ENCODE measurements around the gene CHD2. TPM values are rescaled to one million over a fixed set of nuclear protein-coding genes. Genes with fewer than 3 reads are reported as not detected.

Gene CHD2
- total RNA-seq, 1 experiment from 2014 or later, result 120 TPM

GRCh38 chr15:93046120-93046519 is 146.0 kb downstream of the CHD2 start:
- H3K4me2 ChIP-seq, result no peak overlapping the region
- H3F3A ChIP-seq (ENCODE audit: insufficient read depth, low read depth), result no peaks in the 10 kb centered on the region
- H3K4me1 ChIP-seq (replicated peaks; ENCODE audit: insufficient read depth), result no peaks in the 10 kb centered on the region
- H3K4me3 ChIP-seq, result no peak overlapping the region
- CTCF ChIA-PET, result no interaction called here
- POLR2A ChIA-PET (ENCODE audit: unreplicated experiment), result no interaction called here
- no peaks in the 10 kb centered on the region; the same call in 1 of the 2 replicates for H3K9me3 ChIP-seq (ENCODE audit: insufficient read depth, low read depth)
- TF ChIP-seq EZH2 (IDR thresholded peaks at IDR 0.05; ENCODE audit: low read depth) (no peak), CTCF (conservative IDR thresholded peaks at IDR 0.05) (no peak)
- no peak overlapping the region for H3K27ac ChIP-seq
- no peak overlapping the region for H2AFZ ChIP-seq
- H3K9me2 ChIP-seq (ENCODE audit: insufficient read depth), result no peaks in the 10 kb centered on the region
- H3K27me3 ChIP-seq (ENCODE audit: insufficient read depth, low read depth), result no peaks in the 10 kb centered on the region
- no peaks in the 10 kb centered on the region for H3K79me2 ChIP-seq (ENCODE audit: low read depth)
- H4K20me1 ChIP-seq (ENCODE audit: insufficient read depth), result no peaks in the 10 kb centered on the region
- intact Hi-C loops (cut with micrococcal nuclease; ENCODE audit: unreplicated experiment), result loop anchor here (5.0 kb wide), 1 partner anchor 399 kb away; no protein-coding TSS in a partner anchor
- no peak for DNase-seq
- H3K36me3 ChIP-seq (ENCODE audit: low read depth), result no peaks in the 10 kb centered on the region
- no TSS peak for BruUV-seq (replicated peaks)

DNA sequence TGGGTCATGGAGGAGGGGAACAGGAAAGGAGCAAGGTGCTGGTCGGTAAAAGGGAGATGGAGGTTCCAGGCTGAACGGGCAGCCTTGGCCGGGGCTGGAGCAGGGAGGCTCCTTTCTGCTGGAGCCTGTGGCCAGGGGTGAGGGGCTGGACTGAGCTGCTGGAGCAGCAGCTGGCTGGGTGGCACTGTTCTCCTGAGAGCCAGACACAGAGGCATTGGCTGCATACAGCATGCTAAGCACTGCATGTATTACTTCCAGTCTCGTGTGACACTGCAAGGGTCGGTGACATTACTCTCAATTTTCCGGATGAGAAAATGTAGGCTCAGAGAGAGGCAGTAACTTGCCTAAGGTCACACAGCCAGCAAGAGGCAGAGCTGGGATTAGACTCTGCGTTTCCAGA is 146.6 kb downstream of the CHD2 start:
- no peaks in the 10 kb centered on the region for H3K27me3 ChIP-seq (ENCODE audit: insufficient read depth, low read depth)
- H3K4me1 ChIP-seq (replicated peaks; ENCODE audit: insufficient read depth), result no peaks in the 10 kb centered on the region
- ChIA-PET CTCF (no interaction called here), POLR2A (ENCODE audit: unreplicated experiment) (no interaction called here)
- no peak for DNase-seq
- no TSS peak for BruUV-seq (replicated peaks)
- H3K9me3 ChIP-seq (ENCODE audit: insufficient read depth, low read depth), result no peaks in the 10 kb centered on the region; the same call in 1 of the 2 replicates
- intact Hi-C loops (cut with micrococcal nuclease; ENCODE audit: unreplicated experiment), result loop anchor here (5.0 kb wide), 1 partner anchor 399 kb away; no protein-coding TSS in a partner anchor
- H3F3A ChIP-seq (ENCODE audit: insufficient read depth, low read depth), result no peaks in the 10 kb centered on the region
- H3K79me2 ChIP-seq (ENCODE audit: low read depth), result no peaks in the 10 kb centered on the region
- TF ChIP-seq CTCF (conservative IDR thresholded peaks at IDR 0.05), result no peak
- TF ChIP-seq EZH2 (IDR thresholded peaks at IDR 0.05; ENCODE audit: low read depth), result no peak
- no peak overlapping the region for H3K4me2 ChIP-seq
- no peaks in the 10 kb centered on the region for H3K9me2 ChIP-seq (ENCODE audit: insufficient read depth)
- no peak overlapping the region for H3K27ac ChIP-seq
- no peaks in the 10 kb centered on the region for H3K36me3 ChIP-seq (ENCODE audit: low read depth)
- H4K20me1 ChIP-seq (ENCODE audit: insufficient read depth), result no peaks in the 10 kb centered on the region
- no peak overlapping the region for H3K4me3 ChIP-seq
- H2AFZ ChIP-seq, result no peak overlapping the region

DNA sequence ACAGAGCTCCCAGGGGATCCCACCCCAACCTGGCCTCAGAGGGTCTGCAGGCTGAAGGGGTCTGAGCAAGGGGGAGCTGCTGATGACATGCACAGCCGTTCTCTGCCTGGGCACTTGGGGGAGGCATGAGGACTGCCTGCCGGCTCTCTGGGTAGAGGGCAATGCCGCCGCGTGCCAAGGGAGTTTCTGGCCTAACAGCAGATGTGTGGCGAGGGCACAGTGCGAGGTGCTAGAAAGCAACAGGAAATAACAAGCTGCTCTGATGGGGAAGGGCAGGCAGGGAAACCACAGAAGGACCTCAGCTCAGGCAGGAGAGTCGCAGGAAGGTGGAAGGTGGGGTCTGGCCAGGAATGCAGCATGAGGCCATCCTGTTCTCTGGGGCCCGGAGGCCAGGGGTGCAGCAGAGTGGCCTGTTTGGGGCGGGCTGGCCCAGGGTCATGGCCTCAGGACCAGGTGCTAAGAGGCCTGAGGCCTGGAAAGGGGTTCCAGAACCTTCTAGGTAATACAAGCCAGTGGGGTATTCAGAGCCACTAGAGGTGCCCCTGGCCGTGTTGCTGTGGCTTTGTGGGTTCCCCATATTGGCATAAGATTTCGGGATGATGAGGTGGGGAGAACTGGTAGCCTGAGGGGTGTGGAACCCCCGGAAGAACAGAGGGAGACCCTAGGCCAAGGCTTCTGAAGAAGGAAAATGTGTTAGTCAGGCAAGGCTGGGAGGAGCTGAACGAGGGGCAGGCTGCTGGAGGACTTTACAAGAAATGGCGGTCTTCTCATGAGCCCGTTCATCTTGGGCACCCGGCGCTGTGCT is 147.7 kb downstream of the CHD2 start:
- Histone ChIP-seq H3K79me2 (ENCODE audit: low read depth) (no peaks in the 10 kb centered on the region), H3K9me3 (ENCODE audit: insufficient read depth, low read depth) (no peaks in the 10 kb centered on the region; the same call in 1 of the 2 replicates), H4K20me1 (ENCODE audit: insufficient read depth) (no peaks in the 10 kb centered on the region), H3K27ac (no peak overlapping the region), H2AFZ (no peak overlapping the region), H3K9me2 (ENCODE audit: insufficient read depth) (no peaks in the 10 kb centered on the region), H3K4me3 (no peak overlapping the region), H3K4me1 (replicated peaks; ENCODE audit: insufficient read depth) (no peaks in the 10 kb centered on the region), H3F3A (ENCODE audit: insufficient read depth, low read depth) (no peaks in the 10 kb centered on the region), H3K36me3 (ENCODE audit: low read depth) (no peaks in the 10 kb centered on the region), H3K27me3 (ENCODE audit: insufficient read depth, low read depth) (no peaks in the 10 kb centered on the region), H3K4me2 (no peak overlapping the region)
- ChIA-PET POLR2A (ENCODE audit: unreplicated experiment) (no interaction called here), CTCF (no interaction called here)
- intact Hi-C loops (cut with micrococcal nuclease; ENCODE audit: unreplicated experiment), result loop anchor here (5.0 kb wide), 1 partner anchor 401 kb away; no protein-coding TSS in a partner anchor
- BruUV-seq (replicated peaks), result no TSS peak
- DNase-seq, result peak in 1 of 2 experiments; percentile 29
- no peak for TF ChIP-seq CTCF (conservative IDR thresholded peaks at IDR 0.05)
- no peak for TF ChIP-seq EZH2 (IDR thresholded peaks at IDR 0.05; ENCODE audit: low read depth)
